ENCODE results near the gene NTRK3.

Gene NTRK3

DNA sequence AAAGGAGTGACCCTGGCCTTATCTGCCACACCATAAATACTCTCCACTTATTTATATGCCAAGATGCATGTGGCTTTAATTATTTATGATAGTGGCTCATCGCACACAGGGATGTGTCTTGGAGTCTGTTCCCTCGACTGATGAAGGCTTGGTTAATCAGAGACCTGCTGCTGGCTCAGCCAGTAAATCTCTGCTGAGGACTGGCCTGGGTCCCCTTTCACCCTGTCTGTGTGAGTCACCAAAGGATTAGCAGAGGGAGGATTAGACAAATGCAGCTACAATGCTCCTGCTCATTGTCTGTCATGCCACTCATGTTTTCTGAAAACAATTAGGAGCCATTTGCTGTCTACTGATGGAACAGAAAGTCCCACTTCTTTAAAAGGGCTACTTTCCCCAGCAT lies 226.8 kb downstream of the NTRK3 start:
- DNase-seq (ENCODE audit: low read depth in 3 of 3), result no peak

GRCh38 chr15:88028024-88028423 lies 228.5 kb downstream of the NTRK3 start:
- no peak for DNase-seq (ENCODE audit: low read depth in 3 of 3)

DNA sequence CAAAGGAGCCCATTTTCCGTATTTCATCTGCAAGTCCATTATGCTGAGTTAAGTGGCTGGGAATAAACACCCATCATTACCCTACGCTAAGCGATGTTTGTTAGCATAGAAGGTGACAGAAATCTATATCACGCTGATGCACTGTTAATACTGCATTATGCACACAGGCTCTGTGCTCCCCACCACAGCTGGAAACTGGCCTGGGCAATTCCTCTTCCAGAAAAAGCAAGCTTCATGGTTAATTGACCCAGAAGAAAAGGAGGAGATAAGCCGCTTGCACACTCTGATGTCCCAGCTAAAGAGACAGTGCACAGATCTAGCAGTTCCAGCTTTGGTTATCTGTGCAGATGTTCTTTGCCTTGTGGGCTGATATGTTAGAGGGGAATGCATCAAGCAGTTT lies 232.6 kb downstream of the NTRK3 start:
- DNase-seq (ENCODE audit: low read depth in 3 of 3), result no peak

- DNase-seq (ENCODE audit: low read depth in 3 of 3), result no peak
Observed at GRCh38 chr15:88022716-88023115, 233.8 kb downstream of the NTRK3 start.

DNA sequence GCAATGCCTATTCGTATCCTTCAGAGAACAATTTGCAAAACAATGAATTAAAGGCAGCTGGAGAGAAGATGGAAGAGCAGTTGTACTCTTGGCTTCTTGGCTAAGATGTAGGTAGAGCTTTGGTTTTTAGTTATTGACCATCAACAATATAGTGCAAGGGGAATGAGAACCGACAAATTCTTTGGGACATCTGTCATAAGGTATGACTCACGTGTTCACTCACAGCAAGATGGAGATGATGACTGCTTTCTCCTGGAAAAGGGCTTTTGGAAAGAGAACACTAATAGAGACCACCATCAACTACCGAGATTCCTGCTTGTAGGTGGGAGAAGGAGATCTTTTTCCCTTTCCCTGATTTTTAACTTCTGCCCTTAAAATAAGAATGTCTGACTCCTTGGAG lies 234.9 kb downstream of the NTRK3 start:
- DNase-seq (ENCODE audit: low read depth in 3 of 3), result no peak

- DNase-seq (ENCODE audit: low read depth in 3 of 3), result no peak
Observed at GRCh38 chr15:88020806-88021205, 235.7 kb downstream of the NTRK3 start.

DNA sequence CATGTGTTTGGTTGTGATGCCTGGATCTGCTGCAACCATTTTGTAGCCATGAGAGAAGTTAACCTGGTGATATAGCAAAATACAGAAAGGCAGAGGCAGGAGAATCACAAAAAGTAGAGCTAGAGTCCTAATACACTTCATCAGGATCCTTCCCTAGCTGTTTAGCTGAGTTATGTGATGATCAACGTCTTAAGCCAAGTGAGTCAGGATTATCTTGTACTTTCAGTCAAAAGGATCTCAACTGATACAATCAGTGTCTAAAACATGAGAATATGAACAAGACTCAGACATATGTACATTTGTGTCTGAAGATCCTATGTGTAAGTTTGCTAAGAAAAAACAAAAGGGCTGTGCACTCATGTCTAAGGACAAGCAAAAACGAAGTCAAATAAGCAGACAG lies 236.9 kb downstream of the NTRK3 start:
- no peak for DNase-seq (ENCODE audit: low read depth in 3 of 3)

- no peak for DNase-seq (ENCODE audit: low read depth in 3 of 3)
Observed at GRCh38 chr15:88018869-88019641, 237.5 kb downstream of the NTRK3 start.

DNA sequence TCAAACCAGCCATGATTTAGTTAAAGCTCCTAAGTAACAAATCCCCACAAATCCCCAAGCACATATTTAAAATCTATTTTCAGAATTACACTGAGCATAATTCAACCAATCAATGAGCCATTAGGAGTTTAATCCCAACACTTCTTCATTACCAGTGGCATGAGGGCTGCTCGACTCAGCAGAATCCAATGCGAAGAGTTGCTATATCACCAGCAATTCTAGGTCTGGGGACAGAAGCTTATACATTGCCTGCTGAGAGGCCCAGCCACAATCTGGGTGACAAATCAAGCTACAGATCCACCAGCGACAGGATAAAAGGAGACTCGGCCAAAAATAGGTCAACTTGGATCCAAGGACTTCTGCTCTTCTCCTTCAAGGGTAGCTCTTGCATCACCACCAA lies 238.8 kb downstream of the NTRK3 start:
- DNase-seq (ENCODE audit: low read depth in 3 of 3), result no peak

- DNase-seq (ENCODE audit: low read depth in 3 of 3), result no peak
Observed at GRCh38 chr15:88016406-88016805, 240.1 kb downstream of the NTRK3 start.

DNA sequence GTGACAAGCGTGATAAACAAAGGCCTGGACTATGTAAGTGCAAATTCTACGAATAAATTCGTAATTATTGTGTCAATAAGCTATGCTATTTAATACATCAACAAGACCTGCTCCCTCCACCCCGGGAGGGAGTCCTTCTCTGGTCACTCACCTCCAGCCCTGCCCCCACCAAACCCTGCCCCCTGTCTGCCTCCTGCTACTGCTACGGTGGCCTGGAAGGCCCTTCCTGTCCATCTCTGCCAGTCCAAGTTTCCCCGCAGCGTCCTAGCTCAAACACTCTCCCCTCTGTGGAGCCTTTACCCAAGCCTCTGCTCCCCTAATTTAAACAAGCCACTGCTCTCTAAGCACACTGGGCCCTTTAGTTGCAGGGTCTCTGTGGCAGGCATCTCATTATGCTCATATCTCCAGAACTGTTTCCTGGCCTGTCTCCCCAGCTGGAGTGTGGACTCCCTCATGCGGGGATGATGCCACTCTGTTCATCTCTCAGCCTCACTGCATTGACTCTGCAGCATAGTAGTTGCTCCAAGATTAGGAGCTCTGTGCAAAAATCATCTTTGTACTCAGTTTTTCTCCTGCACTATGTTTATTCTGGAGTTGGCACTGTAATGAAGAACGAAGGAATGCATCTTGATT lies 241.2 kb downstream of the NTRK3 start:
- no peak for DNase-seq (ENCODE audit: low read depth in 3 of 3)

DNA sequence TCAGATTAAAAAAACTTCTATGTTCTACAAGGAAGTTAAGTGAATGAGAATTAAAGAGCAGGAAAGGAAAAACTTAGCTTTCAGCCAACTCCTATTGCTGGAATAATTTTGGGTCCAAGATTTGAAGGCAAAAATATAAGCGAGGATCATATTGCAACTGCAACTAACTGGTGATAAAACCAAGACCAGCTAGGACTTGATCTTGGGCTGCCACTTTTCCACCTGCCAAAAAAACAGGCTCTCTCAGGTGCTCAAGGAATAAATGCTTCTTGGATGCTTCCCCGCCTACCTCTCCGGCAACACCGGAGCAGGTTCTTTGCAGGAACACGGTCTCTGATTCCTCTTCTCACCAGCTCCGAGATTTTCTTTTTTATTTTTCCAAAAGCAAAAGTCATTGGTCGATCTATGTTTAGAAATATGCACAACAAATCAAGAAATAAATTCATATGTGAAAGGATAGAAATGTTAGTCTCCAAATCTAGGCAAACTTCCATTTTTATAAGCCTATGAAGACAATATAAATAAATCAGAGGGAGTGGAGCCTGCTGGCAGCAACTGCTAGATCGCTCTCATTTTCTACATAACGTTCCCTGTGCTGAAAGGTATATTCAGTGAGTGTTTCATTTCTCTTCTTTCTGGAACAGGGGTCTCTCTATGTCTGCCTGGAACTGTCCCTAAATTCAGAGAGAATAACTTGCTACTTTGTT lies 241.9 kb downstream of the NTRK3 start:
- no peak for DNase-seq (ENCODE audit: low read depth in 3 of 3)

- no peak for DNase-seq (ENCODE audit: low read depth in 3 of 3)
Observed at GRCh38 chr15:88013111-88013510, 243.4 kb downstream of the NTRK3 start.

DNA sequence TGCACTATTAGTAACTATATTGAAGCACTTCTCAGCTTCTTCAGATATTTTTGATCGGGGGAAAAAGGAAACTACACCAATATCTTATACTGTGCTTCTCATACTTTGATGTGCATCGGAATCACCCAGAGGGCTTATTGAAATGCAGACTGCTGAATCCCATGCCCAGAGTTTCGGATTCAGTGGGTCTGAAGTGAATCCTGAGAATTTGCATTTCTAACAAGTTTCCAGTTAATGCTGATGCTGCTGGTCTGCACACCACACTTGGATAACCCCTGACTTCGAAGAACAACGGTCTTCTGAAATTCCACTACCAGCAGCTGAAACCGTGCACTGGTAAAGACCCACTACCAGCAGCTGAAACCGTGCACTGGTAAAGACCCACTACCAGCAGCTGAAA lies 243.9 kb downstream of the NTRK3 start:
- no peak for DNase-seq (ENCODE audit: low read depth in 3 of 3)

DNA sequence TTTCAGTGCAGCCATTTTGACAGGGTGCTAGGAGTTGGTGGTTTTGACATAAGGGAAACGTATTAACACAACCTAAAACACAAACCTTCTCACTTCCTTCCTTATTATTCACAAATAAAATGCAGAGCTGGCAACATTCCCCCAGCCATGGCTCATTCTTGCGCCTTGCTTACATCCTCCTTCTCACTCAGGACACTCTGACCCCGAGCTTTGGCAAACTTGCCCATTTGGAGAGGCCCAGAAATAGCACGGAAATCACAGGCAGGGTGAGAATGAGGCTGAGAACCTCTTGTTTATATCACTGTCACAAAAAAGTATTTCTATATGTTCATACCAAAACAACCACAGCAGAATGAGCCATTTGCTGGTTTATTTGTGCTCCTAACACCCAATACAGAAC lies 244.3 kb downstream of the NTRK3 start:
- no peak for DNase-seq (ENCODE audit: low read depth in 3 of 3)

DNA sequence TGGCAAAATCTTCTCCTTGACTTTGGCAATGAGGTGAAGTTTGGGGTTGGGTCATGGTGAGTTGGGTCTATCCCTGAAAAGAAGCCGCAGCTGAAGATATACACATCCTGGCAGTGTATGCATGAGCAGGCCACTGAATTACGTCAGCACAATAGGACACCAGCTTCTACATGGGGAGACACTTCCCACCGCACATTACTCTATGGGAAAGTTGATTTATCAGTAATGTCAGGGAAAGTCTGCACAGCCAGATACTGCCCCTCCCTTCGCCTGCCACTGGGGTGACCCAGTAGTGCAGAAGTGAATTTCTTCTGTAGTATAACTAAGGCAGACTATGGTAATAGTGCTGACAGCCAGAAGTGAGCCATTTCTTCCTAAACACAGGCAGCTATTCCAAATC lies 245.0 kb downstream of the NTRK3 start:
- DNase-seq (ENCODE audit: low read depth in 3 of 3), result no peak

- no peak for DNase-seq (ENCODE audit: low read depth in 3 of 3)
Observed at GRCh38 chr15:88006146-88006545, 250.4 kb downstream of the NTRK3 start.

DNA sequence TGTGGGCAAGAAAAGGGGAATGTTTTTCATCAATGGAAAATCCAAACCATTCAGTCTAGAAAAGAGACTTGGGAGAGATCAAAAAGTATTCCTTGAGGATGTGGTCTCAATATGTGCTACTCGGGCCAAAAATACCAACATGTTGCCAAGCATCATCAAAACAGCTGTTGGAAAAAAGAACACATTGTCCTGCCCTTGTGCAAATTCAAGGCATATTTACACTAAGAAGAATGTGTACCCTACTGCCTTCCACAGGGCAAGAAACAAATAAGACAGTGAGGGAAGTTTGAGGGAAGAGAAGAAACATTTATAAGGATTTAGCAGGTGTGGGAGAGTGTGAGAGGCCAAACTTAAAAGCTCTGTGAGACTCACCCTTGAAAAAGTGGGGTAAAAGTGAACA lies 252.1 kb downstream of the NTRK3 start:
- DNase-seq (ENCODE audit: low read depth in 3 of 3), result no peak

GRCh38 chr15:88003541-88004327 lies 252.8 kb downstream of the NTRK3 start:
- no peak for DNase-seq (ENCODE audit: low read depth in 3 of 3)

GRCh38 chr15:88002706-88003105 lies 253.8 kb downstream of the NTRK3 start:
- no peak for DNase-seq (ENCODE audit: low read depth in 3 of 3)

DNA sequence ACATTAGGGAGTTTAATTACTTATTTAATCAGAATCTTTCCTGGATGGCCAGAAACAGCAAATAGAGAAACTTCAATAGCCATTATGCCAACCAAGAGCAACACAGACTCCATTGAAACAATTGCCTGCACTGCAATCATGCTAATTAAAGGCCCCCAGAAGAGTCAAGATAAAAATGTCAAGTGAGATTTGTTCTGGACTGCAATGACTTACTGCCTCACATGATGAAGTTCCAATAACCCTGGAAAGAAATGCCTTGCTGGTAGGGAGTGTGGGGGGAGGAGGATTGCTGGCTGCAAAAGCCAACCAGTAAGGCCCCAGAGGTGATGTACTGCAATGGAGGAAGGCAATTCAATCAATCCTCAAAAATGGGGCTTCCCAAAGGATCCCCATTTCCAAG lies 257.9 kb downstream of the NTRK3 start:
- no peak for DNase-seq (ENCODE audit: low read depth in 3 of 3)

GRCh38 chr15:87986776-87987175 lies 269.8 kb downstream of the NTRK3 start:
- DNase-seq (ENCODE audit: low read depth in 3 of 3), result no peak

Measured in stimulated activated CD4-positive, alpha-beta T cell treated with anti-CD3 and anti-CD28 coated beads, TNF-alpha, amount 100 ng/mL, for 48 hours (primary cell).